Activated CD8-positive, alpha-beta T cell treated with anti-CD3 and anti-CD28 coated beads for 36 hours (primary cell): Measurements from ENCODE around the gene SUCNR1. TPM values are rescaled to one million over a fixed set of nuclear protein-coding genes. Genes with fewer than 3 reads are reported as not detected.

Experiments
- ATAC-seq: fragments of 200-7000 bp; cut with Tn5 transposase; one replicate; pipeline ENCODE4 v1.10.0; 2021; ENCODE audit warnings: mild to moderate bottlenecking, moderate library complexity
- CTCF ChIA-PET: fragments of 350-600 bp; sonication (Branson Sonifier 250); formaldehyde crosslinking; loops from one replicate; lab custom pipeline; 2021; ENCODE audit warnings: antibody characterized with exemption; lab: Charles Lee
- POLR2A ChIA-PET: fragments of 350-600 bp; sonication (Branson Sonifier 250); formaldehyde crosslinking; loops from one replicate; lab custom pipeline; 2021; ENCODE audit warnings: antibody characterized with exemption; lab: Charles Lee
- DNase-seq: peaks from one replicate; pipeline ENCODE4 v3.0.0-alpha.2; 2020
- H3K27ac Mint-ChIP-seq: one replicate; pipeline ENCODE4 v1.8.0; 2021; ENCODE audit warnings: mild to moderate bottlenecking, mixed read lengths
- H3K27me3 Mint-ChIP-seq: one replicate; pipeline ENCODE4 v1.8.0; 2021; ENCODE audit warnings: mixed read lengths
- H3K36me3 Mint-ChIP-seq: one replicate; pipeline ENCODE4 v1.8.0; 2021; ENCODE audit warnings: low read depth, mixed read lengths
- H3K4me1 Mint-ChIP-seq: one replicate; pipeline ENCODE4 v1.8.0; 2021; ENCODE audit warnings: low read depth, mixed read lengths
- H3K4me3 Mint-ChIP-seq: one replicate; pipeline ENCODE4 v1.8.0; 2021; ENCODE audit warnings: mild to moderate bottlenecking, moderate library complexity, mixed read lengths
- H3K9me3 Mint-ChIP-seq: one replicate; pipeline ENCODE4 v1.8.0; 2021; ENCODE audit warnings: mixed read lengths
- CTCF ChIP-seq: fragments of 200-600 bp; IDR thresholded peaks from one replicate; pipeline ENCODE4 v1.8.0; 2022; ENCODE audit warnings: antibody characterized with exemption, mild to moderate bottlenecking
- intact Hi-C: fragments of 100-400 bp; cut with micrococcal nuclease; formaldehyde crosslinking; loops from one replicate; pipeline ENCODE4 v1.10.0; 2022
- total RNA-seq, 2 experiments: library from RNA; stranded (reverse); gene quantifications; one replicate each; pipeline ENCODE4 v1.2.3, GENCODE V29; 2021

Gene SUCNR1
- total RNA-seq, 2 experiments from 2014 or later: not detected

DNA sequence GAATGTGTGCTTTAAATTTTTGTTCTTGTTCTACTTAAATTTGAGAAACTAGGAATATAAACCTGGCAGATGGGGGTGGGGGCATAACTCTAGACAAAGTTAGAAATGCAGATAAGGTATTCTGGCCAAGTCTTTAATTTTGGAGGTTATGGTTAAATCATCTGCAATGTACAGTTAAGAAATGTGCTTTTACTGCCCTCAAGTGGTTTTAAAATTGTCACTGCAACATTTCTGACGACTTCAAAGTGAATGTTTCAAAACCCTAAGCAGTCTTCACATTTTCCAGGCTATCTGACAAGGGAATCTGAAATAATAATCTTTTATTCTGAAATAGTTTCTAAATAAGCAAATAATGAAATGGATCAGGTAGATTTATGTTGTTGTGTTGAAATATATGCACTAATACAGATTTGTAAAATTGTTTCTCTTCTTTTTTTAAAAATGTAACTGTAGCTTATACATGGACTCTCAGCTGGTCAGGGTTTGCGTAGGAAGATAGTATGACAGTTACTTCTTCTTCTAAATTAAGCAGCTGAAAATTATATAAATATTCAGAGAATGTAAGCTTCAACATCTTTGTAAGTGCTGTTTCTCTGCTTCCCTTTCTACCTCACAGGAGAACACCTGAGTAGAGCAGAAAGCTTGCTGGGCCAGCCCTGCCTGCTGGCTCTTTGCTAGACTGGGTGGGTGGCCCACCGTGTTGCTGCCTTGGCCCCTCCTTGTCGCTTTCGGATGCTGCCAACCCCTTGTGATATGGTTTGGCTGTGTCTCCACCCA is 45.0 kb downstream of the SUCNR1 start:
- no peaks in the 10 kb centered on the region for H3K27me3 Mint-ChIP-seq
- intact Hi-C loops: loop anchor here (5.0 kb wide), 1 partner anchor 451 kb away; no protein-coding TSS in a partner anchor
- CTCF ChIA-PET: interaction anchor here (0.7 to 2.1 kb wide), 20 partner anchors 10 to 656 kb away, joined by 3 to 22 read pairs (median 3); partner anchors contain the start of gene SUCNR1
- DNase-seq (no peak), ATAC-seq (peak; percentile 55)
- POLR2A ChIA-PET: interaction anchor here (0.6 kb wide), 2 partner anchors 42 to 106 kb away, joined by 3 read pairs; no protein-coding TSS in a partner anchor
- H3K4me1 Mint-ChIP-seq: peaks cover 3% of the 10 kb centered on the region
- H3K36me3 Mint-ChIP-seq: no peaks in the 10 kb centered on the region
- H3K4me3 Mint-ChIP-seq: no peak overlapping the region
- no peak overlapping the region for H3K27ac Mint-ChIP-seq
- H3K9me3 Mint-ChIP-seq: no peaks in the 10 kb centered on the region
- TF ChIP-seq CTCF: peak; percentile 73

GRCh38 chr3:151919030-151919328 is 45.5 kb downstream of the SUCNR1 start:
- POLR2A ChIA-PET: interaction anchor here (0.6 kb wide), 1 partner anchor 106 kb away, joined by 3 read pairs; no protein-coding TSS in a partner anchor
- DNase-seq (no peak), ATAC-seq (no peak)
- Mint-ChIP-seq H3K4me1 (peaks cover 3% of the 10 kb centered on the region), H3K36me3 (no peaks in the 10 kb centered on the region), H3K4me3 (no peak overlapping the region), H3K9me3 (no peaks in the 10 kb centered on the region), H3K27ac (no peak overlapping the region), H3K27me3 (no peaks in the 10 kb centered on the region)
- CTCF ChIA-PET: interaction anchor here (0.7 to 2.1 kb wide), 20 partner anchors 10 to 655 kb away, joined by 3 to 22 read pairs (median 3); partner anchors contain the start of gene SUCNR1
- TF ChIP-seq CTCF: no peak
- intact Hi-C loops: loop anchor here (5.0 kb wide), 1 partner anchor 452 kb away; no protein-coding TSS in a partner anchor

DNA sequence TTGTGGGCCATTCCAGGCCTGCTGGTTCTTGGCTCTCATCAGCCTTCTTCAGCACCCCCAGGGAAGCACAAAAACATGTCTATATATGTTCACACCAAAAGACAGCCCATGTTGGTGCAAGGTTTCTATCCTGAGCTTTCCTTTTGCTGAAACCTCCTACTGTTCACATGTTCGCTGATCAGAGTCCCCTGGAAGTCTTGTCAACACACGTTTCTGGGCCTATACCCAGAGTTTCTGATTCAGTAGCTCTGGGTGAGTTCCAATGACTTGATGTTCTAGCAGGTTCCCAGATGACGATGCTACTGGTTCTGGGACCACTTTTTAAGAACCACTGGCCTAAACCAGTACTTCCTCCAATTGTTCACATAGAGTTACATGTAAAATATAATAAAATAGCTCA is 46.0 kb downstream of the SUCNR1 start:
- ATAC-seq (no peak), DNase-seq (no peak)
- intact Hi-C loops: loop anchor here (5.0 kb wide), 1 partner anchor 452 kb away; no protein-coding TSS in a partner anchor
- no peaks in the 10 kb centered on the region for H3K36me3 Mint-ChIP-seq
- no peak overlapping the region for H3K4me3 Mint-ChIP-seq
- H3K4me1 Mint-ChIP-seq: peaks cover 3% of the 10 kb centered on the region
- no peak for TF ChIP-seq CTCF
- no peak overlapping the region for H3K27ac Mint-ChIP-seq
- CTCF ChIA-PET: interaction anchor here (1.0 to 2.1 kb wide), 12 partner anchors 11 to 631 kb away, joined by 3 to 22 read pairs (median 4); no protein-coding TSS in a partner anchor
- no peaks in the 10 kb centered on the region for H3K9me3 Mint-ChIP-seq
- POLR2A ChIA-PET: no interaction called here
- H3K27me3 Mint-ChIP-seq: no peaks in the 10 kb centered on the region

- no peak overlapping the region for H3K27ac Mint-ChIP-seq
- intact Hi-C loops: no loop called here
- POLR2A ChIA-PET: no interaction called here
Measured at GRCh38 chr3:151923901-151924300, 50.5 kb downstream of the SUCNR1 start.

More at GRCh38 chr3:151923901-151924300, 50.5 kb downstream of the SUCNR1 start:
- no peak overlapping the region for H3K4me3 Mint-ChIP-seq
- ATAC-seq: no peak
- H3K9me3 Mint-ChIP-seq: no peaks in the 10 kb centered on the region
- no peaks in the 10 kb centered on the region for H3K27me3 Mint-ChIP-seq
- CTCF ChIA-PET: no interaction called here
- no peaks in the 10 kb centered on the region for H3K36me3 Mint-ChIP-seq
- no peak for TF ChIP-seq CTCF
- no peak for DNase-seq
- peaks cover 4% of the 10 kb centered on the region for H3K4me1 Mint-ChIP-seq
